IPS-11a (cell line): ENCODE results near the gene EGFLAM.

ENCODE experiments used
- H3K4me3 ChIP-seq: one replicate; pipeline ENCODE4 v1.5.1; 2013; ENCODE audit warnings: low read depth, low read length, control low read depth

The EGFLAM gene

DNA sequence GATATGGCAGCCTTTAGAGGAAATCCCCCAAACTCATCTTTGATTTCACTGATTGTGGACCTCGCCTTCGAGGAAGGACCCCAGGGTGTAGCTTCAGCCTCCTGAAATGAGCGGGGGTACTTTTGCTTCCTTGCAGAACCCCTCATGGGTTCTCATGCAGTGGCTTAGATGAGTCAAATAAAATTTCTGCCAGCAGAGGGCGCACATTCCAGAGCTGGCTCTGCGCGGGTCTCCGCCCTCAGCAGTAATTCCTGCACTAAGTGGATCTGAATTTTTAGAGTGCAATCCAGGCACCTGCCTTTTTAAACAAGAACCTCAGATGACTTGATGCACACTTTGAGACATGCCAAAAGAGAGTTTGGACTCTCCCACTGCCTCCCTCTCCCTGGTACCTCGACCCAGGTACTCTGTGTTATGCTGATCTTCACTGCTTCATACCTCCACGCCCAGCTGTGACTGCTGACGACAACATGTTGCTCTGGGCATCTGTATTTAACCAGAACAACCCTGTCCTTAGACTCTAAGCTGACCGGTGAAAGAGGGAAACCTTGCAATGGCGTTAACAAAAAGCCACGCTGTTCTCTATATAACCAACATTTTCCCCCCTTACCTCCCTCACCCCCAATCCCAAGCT, 7.3 kb downstream of the EGFLAM start:
- no peak overlapping the region for H3K4me3 ChIP-seq

GRCh38 chr5:38267372-38267771, 9.0 kb downstream of the EGFLAM start:
- H3K4me3 ChIP-seq, result no peak overlapping the region

- H3K4me3 ChIP-seq, result no peak overlapping the region
These were observed 15.3 kb downstream of the EGFLAM start for GRCh38 chr5:38273626-38274025.

DNA sequence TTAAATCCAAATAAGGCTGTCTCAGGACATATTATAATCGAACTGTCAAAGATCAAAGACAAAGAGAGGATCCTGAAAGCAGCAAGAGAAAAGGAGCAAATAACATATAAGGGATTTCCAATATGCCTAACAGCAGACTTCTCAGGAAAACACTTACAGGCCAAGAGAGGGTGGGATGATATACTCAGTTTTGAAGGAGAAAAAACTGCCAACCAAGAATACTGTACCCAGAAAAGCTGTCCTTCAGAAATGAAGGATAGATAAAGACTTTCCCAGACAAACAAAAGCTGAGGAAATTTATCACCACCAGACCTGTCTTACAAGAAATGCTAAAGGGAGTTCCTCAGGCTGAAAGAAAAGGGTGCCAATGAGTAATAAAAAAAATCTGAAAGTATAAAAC, 16.0 kb downstream of the EGFLAM start:
- no peak overlapping the region for H3K4me3 ChIP-seq

GRCh38 chr5:38284384-38284783, 26.0 kb downstream of the EGFLAM start:
- no peak overlapping the region for H3K4me3 ChIP-seq

DNA sequence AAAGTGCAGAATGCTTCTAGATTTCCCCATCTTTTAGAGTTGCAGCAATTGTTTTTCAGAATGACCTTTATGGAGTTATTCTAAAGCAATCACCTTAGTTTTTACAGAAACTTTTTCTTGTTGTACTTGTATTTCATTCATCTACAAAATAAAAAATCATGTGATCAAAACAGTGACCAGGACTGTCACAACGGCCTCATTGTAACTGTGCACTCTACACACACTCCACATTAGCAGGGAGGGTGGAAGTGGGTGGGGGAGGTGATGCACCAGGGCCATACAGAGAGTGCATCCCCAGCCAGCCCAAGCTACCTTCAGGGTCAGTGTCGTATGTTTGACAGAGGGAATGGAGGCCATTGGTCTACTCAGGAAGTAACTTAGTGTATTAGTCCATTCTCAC, 26.9 kb downstream of the EGFLAM start:
- H3K4me3 ChIP-seq, result no peak overlapping the region

DNA sequence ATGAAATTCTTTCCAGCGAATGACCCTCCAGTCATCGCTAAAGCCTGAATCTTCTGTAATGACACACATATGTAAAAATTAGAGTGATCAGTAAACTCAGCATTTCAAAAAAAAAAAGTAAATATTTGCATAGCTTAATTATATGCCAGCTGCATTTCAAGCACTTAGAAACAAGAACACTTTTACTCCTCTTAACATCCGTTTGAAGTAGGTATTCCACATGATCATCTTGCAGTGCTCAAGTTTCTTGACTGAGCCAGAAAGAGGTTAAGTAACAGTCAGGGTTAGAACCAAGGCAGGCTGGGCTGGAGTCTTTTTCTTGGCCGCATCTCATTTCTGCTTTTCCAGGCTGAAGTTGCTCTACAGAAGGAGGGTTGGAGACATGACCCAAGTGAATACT, 27.6 kb downstream of the EGFLAM start:
- H3K4me3 ChIP-seq, result no peak overlapping the region

DNA sequence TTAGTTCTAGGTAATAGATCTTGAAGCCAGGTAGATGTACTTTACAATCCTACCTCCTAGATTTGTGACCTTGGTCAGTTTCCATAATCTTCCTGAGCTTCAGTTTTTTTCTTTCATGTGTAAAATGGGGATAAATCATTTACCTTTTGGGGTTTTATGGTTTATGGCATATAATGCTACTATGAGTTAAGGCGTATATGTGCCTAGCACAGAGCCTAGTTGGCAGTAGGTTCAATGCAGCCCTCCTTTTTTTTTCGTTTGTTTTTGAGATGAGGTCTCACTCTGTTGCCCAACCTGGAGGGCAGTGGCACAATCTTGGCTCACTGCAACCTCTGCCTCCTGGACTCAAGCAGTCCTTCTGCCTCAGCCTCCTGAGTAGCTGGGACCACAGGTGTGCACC, 28.8 kb downstream of the EGFLAM start:
- no peak overlapping the region for H3K4me3 ChIP-seq

DNA sequence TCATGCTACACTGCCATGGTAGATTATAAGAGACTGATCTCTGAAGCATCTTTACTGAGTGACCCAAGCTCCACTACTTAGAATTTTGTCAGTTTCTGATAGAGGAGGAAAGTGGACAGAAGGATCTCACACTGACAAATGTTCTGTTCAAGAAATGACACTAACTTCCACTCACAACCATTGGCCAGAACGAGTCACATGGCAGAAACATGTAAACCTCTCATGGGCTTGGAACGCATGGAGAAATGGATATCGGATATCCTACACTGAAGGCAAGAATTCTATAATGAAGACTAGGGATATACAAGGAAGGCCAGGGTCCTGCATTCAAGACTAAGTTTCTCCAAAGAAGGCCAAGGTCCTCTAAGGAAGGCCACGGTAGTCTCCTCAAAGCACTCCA, 31.1 kb downstream of the EGFLAM start:
- H3K4me3 ChIP-seq, result no peak overlapping the region

DNA sequence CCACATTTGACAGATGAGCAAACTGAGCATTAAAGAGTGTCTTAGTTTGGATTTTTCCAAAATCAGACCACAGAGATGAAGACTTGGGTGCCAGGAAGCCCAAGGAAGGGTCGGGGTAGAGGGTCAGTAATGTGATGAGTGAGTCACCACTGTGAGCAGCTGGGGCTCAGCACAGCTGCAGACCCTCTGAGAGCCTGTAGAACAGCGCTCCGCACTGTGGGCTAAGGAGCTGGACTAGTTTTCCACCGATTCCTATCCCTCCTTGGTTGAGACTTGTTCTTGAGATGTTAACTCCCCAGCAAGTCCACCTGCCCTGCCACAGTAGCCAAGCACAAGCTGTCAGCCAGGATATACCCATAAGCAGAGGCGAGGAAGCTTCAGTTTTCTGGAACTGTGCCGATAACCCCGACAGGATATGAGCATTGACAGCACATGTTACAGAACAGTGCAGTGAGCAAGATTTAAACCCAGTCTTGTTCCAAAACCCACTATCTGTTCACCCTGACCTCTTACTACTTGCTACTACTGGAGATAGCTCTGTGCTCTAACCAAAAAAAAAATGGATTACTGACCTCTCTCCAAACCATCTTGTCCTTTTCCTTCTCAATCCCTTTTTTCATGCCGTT, 31.8 kb downstream of the EGFLAM start:
- no peak overlapping the region for H3K4me3 ChIP-seq

DNA sequence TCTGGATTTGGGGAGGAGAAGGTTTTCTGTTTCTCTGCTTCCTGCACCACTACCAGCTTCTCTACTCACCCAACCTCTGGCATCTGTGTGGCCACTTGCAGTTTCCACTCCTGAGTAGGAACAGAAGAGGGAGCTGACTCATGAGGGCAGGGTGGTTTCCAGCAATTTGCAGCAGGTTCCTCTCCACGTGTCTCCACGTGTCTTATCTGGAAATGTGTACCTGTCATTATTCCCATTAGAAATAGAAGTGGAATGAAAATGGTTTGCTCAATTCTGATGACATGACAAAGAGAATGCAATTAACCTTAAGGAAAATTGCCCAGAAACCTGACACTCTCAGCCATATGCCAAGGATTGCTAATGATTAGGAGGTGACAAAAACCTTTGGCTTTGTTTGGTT, 33.0 kb downstream of the EGFLAM start:
- no peak overlapping the region for H3K4me3 ChIP-seq

- no peak overlapping the region for H3K4me3 ChIP-seq
These were observed 33.9 kb downstream of the EGFLAM start for GRCh38 chr5:38292228-38292627.

- H3K4me3 ChIP-seq, result no peak overlapping the region
These were observed 37.4 kb downstream of the EGFLAM start for GRCh38 chr5:38295751-38296150.

DNA sequence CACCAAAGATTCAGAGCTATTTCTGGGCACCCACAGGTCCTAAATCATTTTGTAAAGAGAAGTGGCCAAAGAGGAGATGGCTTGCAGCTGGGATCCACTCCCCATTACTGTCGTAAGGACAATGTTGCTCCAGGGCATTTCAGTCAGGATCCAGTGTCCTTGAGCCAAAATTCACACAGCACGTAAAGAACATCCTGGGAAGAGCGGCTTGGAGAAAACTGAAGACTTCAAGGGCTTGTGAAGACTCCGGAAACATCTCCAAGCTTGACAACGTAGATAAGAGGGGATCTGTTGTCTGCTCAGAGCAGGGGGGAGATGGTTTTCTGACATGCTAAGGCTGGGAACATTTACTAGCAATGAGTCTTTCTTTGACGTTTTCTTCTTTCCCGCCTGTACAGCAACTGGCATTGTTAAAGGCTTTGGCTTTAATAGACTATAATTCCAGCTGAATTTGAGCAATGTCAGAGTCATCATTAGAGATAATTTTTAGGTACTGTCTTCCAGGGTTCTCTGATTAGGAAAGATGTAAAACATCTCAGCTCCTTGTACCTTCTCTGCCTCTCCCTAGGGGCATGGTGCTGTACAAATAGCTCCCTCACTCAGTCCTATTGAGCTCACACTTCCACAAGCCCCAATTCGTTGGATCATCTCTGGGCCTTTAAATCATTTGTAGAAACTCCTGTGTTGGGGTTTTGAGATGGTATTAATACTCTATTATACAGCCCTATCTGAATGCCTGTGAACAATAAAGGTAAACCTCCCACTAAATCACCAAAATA, 39.7 kb downstream of the EGFLAM start:
- H3K4me3 ChIP-seq, result no peak overlapping the region

GRCh38 chr5:38299585-38299984, 41.2 kb downstream of the EGFLAM start:
- no peak overlapping the region for H3K4me3 ChIP-seq

- H3K4me3 ChIP-seq, result no peak overlapping the region
These were observed 46.8 kb downstream of the EGFLAM start for GRCh38 chr5:38305148-38305547.

DNA sequence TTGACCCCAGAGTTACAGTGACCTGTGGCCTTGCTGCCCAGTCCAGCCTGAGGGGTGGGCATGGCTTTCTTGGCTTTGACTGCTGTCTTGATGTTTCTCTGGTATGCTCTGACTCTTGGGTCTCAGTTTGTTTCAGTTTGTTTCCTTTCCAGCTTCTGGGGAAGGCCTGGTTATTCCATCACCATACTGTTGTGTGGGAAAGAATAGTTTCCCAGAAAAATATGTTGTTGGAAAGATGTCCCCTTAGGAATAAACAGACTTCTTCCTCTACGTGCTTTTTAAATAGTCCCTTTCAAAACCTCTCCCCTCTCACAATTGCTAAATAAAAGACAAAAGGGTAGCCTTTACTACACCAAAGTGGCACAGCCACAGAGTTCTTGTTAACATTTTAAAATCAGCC, 49.5 kb downstream of the EGFLAM start:
- no peak overlapping the region for H3K4me3 ChIP-seq

DNA sequence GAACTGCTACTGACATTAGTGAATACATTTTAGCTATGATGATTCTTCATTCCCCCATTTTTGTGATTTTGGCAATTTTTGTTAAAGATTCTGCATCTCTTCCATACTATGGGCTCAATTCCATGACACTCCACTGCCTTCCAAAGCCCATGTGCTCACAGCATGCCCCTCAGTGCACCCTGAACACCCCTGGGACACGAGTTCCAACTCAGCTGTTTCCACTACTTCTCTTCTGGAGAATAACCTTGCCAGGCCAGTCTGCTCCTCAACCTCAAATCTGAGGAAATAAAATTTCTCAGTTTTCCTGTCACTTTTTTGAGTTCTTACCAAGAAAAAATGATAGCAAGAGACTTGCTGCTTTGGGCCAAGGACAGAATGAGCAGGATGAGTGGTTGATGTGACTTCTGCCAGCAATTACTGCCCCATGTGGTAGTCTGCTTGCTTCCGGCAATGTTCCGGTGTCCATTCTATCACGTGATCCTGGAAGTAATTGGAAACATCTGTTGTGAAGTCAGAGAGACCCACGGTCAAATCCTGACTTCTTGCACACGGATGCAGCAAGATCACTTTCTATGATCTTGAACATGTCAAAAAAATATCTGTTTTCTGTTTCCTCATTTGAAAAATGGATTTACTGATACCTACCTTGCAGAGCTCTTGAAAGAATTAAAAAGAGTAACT, 58.3 kb downstream of the EGFLAM start:
- no peak overlapping the region for H3K4me3 ChIP-seq

DNA sequence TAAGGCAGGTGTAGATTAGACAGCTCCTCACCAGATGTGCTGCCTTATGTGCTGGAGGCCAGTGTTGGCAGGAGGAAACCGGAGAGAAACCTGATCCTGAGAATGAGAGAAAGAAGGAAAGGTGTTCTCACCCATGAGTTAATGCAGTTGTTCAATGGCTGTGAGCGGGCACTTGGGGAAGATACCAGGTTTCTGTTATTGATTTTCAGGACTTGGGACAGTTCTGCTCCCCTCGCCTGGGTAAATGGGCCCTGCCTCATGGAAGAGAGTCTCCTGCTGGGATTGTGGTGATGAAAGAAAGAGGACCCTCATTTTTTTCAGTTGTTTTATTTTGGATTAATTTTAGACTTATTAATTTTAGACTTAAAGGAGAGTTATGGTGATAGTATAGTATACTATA, 59.5 kb downstream of the EGFLAM start:
- H3K4me3 ChIP-seq, result no peak overlapping the region

- H3K4me3 ChIP-seq, result no peak overlapping the region
These were observed 61.1 kb downstream of the EGFLAM start for GRCh38 chr5:38319491-38319890.

DNA sequence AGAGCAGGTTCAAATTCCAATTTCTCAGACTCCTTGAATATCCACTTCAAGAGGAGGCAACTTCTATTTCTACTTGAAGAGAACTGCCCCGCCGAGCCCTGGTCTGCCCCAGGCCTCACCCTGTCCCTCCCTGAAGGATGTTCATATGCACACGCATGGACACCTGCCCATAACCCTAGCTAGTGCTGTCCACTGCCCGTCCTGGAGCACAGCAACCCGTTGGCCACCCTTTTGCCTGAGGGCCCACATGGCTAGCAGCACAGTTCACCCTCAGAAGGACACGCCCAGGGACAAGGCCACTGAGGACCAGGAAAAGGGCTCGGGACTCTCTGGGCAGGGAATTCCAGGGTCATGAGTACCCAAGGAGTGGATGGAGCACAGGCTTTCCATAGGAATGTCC, 63.6 kb downstream of the EGFLAM start:
- H3K4me3 ChIP-seq, result no peak overlapping the region
